ENCODE results near the gene C7orf33.
"Not testable (repeated sequence)": the region's sequence is repeated elsewhere in the genome, so short reads cannot be mapped to it uniquely, and the experiment has no call there.

The C7orf33 gene

GRCh38 chr7:148590471-148590870, at the start of gene C7orf33:
Gene C7orf33, plus strand, starts transcription at chr7:148590766. Its CDS starts 160 bp downstream, at chr7:148590926.
- no peak for DNase-seq

GRCh38 chr7:148541891-148542504, 48.6 kb upstream of the C7orf33 start:
- DNase-seq: no peak

- no peak for DNase-seq
Measured at GRCh38 chr7:148543302-148543701, 47.3 kb upstream of the C7orf33 start.

- DNase-seq: no peak
Measured at GRCh38 chr7:148545172-148545571, 45.4 kb upstream of the C7orf33 start.

- no peak for DNase-seq
Measured at GRCh38 chr7:148545932-148546331, 44.6 kb upstream of the C7orf33 start.

GRCh38 chr7:148546857-148547256, 43.7 kb upstream of the C7orf33 start:
- DNase-seq: no peak

- DNase-seq: no peak
Measured at GRCh38 chr7:148547951-148548350, 42.6 kb upstream of the C7orf33 start.

GRCh38 chr7:148553979-148554378, 36.6 kb upstream of the C7orf33 start:
- no peak for DNase-seq

- DNase-seq: no peak
Measured at GRCh38 chr7:148556892-148557291, 33.7 kb upstream of the C7orf33 start.

- no peak for DNase-seq
Measured at GRCh38 chr7:148558914-148559313, 31.7 kb upstream of the C7orf33 start.

- no peak for DNase-seq
Measured at GRCh38 chr7:148561099-148561498, 29.5 kb upstream of the C7orf33 start.

- DNase-seq: no peak
Measured at GRCh38 chr7:148563583-148564274, 26.8 kb upstream of the C7orf33 start.

GRCh38 chr7:148564275-148564951, 26.2 kb upstream of the C7orf33 start:
- DNase-seq: peak; percentile 73

- no peak for DNase-seq
Measured at GRCh38 chr7:148566736-148567135, 23.8 kb upstream of the C7orf33 start.

GRCh38 chr7:148567524-148567923, 23.0 kb upstream of the C7orf33 start:
- DNase-seq: no peak

- DNase-seq: no peak
Measured at GRCh38 chr7:148570510-148570909, 20.1 kb upstream of the C7orf33 start.

- DNase-seq: not testable (repeated sequence)
Measured at GRCh38 chr7:148570973-148571372, 19.6 kb upstream of the C7orf33 start.

GRCh38 chr7:148571381-148571780, 19.2 kb upstream of the C7orf33 start:
- DNase-seq: no peak

GRCh38 chr7:148572067-148572522, 18.5 kb upstream of the C7orf33 start:
- DNase-seq: no peak

GRCh38 chr7:148573581-148573980, 17.0 kb upstream of the C7orf33 start:
- DNase-seq: not testable (repeated sequence)

- DNase-seq: peak; percentile 67
Measured at GRCh38 chr7:148575640-148576411, 14.7 kb upstream of the C7orf33 start.

- DNase-seq: no peak
Measured at GRCh38 chr7:148579366-148579765, 11.2 kb upstream of the C7orf33 start.

- no peak for DNase-seq
Measured at GRCh38 chr7:148580446-148580845, 10.1 kb upstream of the C7orf33 start.

Measured in stimulated activated CD4-positive, alpha-beta T cell treated with anti-CD3 and anti-CD28 coated beads, Interleukin-1b, Interleukin-23, amount 100 ng/mL, for 48 hours (primary cell).